Bronchus fibroblast of lung (primary cell): Measurements from ENCODE around the gene PAFAH2. TPM values are rescaled to one million over a fixed set of nuclear protein-coding genes. Genes with fewer than 3 reads are reported as not detected.

ENCODE experiments used
- total RNA-seq: library from RNA; depleted of rRNA; stranded (reverse); fragments of >200 nt; gene quantifications from 2 replicates; pipeline ENCODE4 v1.2.3, GENCODE V29; 2015

Gene PAFAH2
- total RNA-seq: 9.7 and 14.5 TPM in 2 replicates

GRCh38 chr1:25997828-25998761, at the start of gene PAFAH2:
TSS of gene PAFAH2 (minus strand) at chr1:25998063. CDS start at chr1:25990816, 7,247 bp downstream.

GRCh38 chr1:26045722-26046245, 47.9 kb upstream of the PAFAH2 start, which contains the start of gene SLC30A2:
TSS of gene SLC30A2 (minus strand) at chr1:26046118. CDS start at chr1:26045896, 222 bp downstream.

GRCh38 chr1:26021647-26022403, 24.0 kb upstream of the PAFAH2 start, which contains the start of gene EXTL1:
TSS of gene EXTL1 (plus strand) at chr1:26021775. CDS start at chr1:26022647, 872 bp downstream.

Other genes starting within 250 kb of the PAFAH2 start
- 41.0 and 44.0 TPM in 2 replicates for gene SELENON, start 197.9 kb downstream of the PAFAH2 start, total RNA-seq
- gene MTFR1L, start 178.1 kb downstream of the PAFAH2 start, total RNA-seq: 35.6 and 40.6 TPM in 2 replicates
- 5.1 and 9.1 TPM in 2 replicates for gene AUNIP, start 138.6 kb downstream of the PAFAH2 start, total RNA-seq
- 8.1 and 8.9 TPM in 2 replicates for gene PAQR7, start 122.4 kb downstream of the PAFAH2 start, total RNA-seq
- gene STMN1, start 91.6 kb downstream of the PAFAH2 start, total RNA-seq: 278 and 372 TPM in 2 replicates
- gene EXTL1, start 23.7 kb upstream of the PAFAH2 start, total RNA-seq: 0.30 and 0.34 TPM in 2 replicates
- not detected in 2 replicates for gene SLC30A2, start 48.1 kb upstream of the PAFAH2 start, total RNA-seq
- not detected in 2 replicates for gene TRIM63, start 69.6 kb upstream of the PAFAH2 start, total RNA-seq
- gene PDIK1L, start 113.8 kb upstream of the PAFAH2 start, total RNA-seq: 1.3 and 1.8 TPM in 2 replicates
- gene FAM110D, start 161.0 kb upstream of the PAFAH2 start, total RNA-seq: not detected in 2 replicates
- gene C1orf232, start 170.9 kb upstream of the PAFAH2 start, total RNA-seq: not detected in 2 replicates
- gene ZNF593, start 171.8 kb upstream of the PAFAH2 start, total RNA-seq: 62.1 and 65.6 TPM in 2 replicates
- not detected in 2 replicates for gene ZNF593OS, start 173.8 kb upstream of the PAFAH2 start, total RNA-seq
- gene CNKSR1, start 179.4 kb upstream of the PAFAH2 start, total RNA-seq: 0.15 and 0.17 TPM in 2 replicates
- not detected in 2 replicates for gene CATSPER4, start 192.5 kb upstream of the PAFAH2 start, total RNA-seq
- 12.4 and 13.7 TPM in 2 replicates for gene CEP85, start 236.1 kb upstream of the PAFAH2 start, total RNA-seq